GM21786 (cell line): Measurements from ENCODE around the gene LRRC28.

Experiments
- ATAC-seq: cut with Tn5 transposase; IDR thresholded peaks from one replicate; pipeline ENCODE4 v1.9.1; 2021; ENCODE audit not compliant: unreplicated experiment

LRRC28 gene

DNA sequence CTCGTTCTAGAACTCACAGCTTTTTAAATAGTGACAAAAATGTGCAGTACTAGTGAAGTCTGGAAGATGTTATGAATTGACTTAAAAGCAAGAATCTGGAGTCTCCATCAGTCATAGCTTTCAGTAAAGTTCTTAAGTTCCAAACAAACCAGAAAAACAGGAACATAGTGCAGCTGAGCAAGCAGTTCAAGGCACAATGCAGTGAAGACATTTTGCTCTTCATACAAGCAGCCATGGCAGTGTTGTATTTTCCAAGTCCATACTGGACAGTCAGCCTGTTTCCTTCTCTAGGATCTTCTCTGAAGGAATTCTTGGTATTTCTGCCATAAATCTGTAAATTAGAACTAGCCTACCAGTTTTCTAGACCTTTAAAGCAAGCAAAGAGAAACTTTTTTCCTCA lies 90.5 kb downstream of the LRRC28 start:
- no peak for ATAC-seq

GRCh38 chr15:99343208-99343607 lies 91.9 kb downstream of the LRRC28 start:
- ATAC-seq, result no peak

GRCh38 chr15:99343881-99344551 lies 92.7 kb downstream of the LRRC28 start:
- no peak for ATAC-seq

GRCh38 chr15:99344639-99345038 lies 93.4 kb downstream of the LRRC28 start:
- ATAC-seq, result peak; percentile 54

GRCh38 chr15:99345242-99345641 lies 94.0 kb downstream of the LRRC28 start:
- ATAC-seq, result no peak

DNA sequence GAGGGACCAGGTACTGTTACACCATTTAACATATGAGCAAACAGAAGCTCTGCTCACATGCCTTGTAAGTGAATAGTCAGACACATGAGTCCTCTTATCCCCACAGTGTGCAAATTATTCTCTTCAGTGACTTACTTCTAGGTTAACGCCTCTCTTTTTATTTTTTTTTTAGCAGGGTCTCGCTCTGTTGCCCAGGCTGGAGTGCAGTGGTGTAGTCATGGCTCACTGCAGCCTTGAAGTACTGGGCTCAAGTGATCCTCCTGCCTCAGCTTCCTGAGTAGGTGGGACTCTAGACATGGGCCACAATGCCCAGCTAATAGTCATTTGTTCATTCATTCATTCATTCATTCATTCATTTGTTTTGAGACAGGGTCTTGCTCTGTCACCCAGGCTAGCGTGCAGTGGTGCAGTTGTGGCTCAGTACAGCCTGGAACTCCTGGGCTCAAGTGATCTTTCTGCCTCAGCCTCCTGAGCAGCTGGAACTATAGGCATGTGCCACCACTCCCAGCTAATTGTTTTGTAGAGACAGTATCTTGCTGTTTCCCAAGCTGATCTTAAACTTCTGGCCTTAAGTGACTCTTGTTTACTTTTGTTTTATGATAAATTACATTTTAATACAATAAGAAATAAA lies 94.7 kb downstream of the LRRC28 start:
- peak; percentile 40 for ATAC-seq

DNA sequence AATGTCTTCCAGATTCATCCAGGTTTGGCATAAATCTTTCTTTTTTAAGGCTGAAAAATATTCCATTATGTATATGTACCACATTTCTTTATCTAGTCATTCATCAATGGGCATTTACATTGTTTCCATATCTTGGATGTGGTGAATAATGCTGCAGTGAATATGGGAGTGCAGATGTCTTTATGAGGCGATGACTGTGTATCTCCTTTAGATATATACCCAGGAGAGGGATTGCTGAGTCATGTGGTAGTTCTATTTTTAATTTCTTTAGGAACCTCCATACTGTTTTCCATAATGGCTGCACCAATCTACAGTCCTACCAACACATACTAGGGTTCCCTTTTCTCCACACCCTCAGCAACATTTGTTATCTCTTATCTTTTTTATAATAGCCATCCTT lies 96.3 kb downstream of the LRRC28 start:
- ATAC-seq, result no peak

GRCh38 chr15:99348412-99348811 lies 97.1 kb downstream of the LRRC28 start:
- ATAC-seq, result no peak

DNA sequence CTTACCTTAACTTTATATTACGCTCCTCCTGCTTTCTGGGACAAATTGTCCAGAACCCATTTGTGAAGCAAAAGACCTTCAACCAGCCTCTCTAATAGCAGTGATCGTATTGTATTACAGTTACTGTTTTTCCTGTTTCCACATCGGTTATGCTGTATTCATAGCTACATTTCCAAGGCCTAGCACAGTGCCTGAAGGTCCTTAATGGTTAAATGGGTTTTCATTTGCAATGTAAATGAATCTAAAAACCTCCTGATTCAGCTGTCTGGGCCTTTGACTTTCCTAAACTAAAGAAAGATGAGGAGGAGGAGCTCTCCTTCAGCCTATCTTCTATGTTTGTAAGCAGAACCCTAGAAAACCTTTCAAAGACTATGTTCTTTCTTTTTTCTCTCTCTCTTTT lies 99.1 kb downstream of the LRRC28 start:
- no peak for ATAC-seq

GRCh38 chr15:99359769-99360168 lies 108.5 kb downstream of the LRRC28 start:
- no peak for ATAC-seq

DNA sequence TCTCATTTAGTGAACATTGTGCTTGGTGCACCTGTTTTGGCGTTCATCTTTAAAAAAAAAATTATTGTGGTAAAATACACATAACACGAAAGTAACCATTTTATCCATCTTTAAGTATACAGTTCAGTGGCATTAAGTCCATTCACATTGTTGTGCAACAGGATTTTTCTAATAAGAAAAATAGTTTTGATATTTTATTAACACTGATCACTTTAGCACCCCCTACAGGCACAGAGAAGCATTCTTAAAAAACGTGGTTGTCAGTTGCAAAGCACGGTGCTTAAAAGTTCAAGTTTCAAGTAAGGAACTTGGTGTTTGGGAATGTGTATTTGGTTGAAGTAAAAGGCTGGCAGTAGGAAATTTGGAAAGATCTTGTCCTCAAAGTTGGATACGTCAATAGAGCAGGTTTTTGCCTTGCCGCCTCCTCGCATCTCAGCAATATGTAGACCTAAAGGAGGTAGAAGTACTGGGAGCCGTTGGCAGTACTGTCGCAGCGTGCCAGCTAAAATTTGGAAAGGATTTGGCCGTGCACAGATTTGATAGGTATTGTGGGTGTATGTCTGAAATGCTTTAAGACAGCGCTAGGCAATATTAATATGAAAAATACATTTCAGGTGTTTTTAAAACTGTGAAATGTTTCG lies 110.4 kb downstream of the LRRC28 start:
- ATAC-seq, result no peak

- peak; percentile 88 for ATAC-seq
Measured at GRCh38 chr15:99365242-99365641, 114.0 kb downstream of the LRRC28 start.

DNA sequence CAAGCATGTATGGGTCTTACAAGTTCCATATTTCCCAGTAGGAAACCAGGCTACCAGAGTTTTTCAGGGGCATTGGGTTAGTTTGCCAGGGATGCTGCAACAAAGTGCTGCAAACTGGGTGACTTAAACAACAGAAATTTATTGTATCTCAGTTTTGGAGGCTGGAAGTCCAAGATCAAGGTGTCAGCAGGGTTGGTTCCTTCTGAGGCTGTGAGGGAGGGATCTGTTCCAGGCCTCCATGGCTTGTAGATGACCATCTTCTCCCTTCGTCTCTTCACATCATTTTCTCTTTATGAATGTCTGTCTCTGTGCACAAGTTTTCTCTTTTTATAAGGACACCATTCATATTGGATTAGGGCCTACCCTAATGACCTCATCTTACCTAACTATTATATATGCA lies 114.7 kb downstream of the LRRC28 start:
- ATAC-seq, result no peak

DNA sequence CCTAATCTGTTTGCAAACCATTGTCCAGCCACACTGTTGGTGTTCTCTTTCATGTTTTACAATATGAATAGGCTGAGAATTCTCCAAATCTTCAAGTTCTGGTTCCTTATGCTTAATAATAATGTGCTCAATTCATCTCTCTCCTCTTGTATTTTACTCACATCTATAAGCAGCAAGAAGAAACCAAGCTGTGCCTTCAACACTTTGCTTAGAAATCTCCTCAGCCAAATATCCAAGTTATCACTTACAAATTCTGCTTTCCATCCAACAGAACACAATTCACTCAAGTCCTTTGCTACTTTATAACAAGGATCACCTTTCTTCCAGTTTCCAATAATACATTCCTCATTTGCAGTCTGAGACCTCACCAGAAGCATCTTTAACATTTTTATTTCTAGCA lies 117.5 kb downstream of the LRRC28 start:
- no peak for ATAC-seq

GRCh38 chr15:99369196-99369595 lies 117.9 kb downstream of the LRRC28 start:
- ATAC-seq, result no peak

GRCh38 chr15:99371180-99372103 lies 120.2 kb downstream of the LRRC28 start:
- ATAC-seq, result peak; percentile 91

DNA sequence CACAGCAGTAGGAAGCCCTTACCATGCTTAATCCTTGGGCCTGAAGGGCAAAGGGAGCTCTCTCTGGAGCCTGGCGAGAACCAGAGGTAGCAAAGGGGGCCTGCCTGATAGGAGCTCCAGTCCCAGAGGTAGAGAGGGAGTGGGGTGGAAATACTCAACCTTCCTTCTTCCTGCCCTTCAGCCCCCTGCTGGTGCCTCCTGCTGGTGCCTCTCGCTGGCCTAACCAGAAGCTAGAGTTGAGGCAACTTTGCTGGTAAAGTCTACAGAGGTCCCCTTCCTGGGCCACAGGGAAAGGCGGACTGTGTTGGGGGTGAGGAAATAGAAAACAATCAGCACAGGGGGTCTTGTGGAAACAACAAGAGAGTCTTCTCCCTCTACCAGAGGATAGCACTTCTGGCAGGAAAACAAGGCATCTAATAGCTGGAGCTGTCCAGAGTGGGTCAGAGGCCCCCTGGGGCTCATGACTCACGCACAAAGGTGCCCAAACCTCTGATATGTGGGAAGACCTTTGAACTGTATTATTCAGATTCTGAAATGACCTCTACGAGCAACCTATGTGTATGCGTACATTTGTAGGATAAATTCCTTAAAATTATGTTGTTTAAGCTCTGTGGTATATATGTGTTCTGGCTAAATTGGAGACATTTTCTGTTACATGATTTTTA lies 133.9 kb downstream of the LRRC28 start:
- no peak for ATAC-seq

DNA sequence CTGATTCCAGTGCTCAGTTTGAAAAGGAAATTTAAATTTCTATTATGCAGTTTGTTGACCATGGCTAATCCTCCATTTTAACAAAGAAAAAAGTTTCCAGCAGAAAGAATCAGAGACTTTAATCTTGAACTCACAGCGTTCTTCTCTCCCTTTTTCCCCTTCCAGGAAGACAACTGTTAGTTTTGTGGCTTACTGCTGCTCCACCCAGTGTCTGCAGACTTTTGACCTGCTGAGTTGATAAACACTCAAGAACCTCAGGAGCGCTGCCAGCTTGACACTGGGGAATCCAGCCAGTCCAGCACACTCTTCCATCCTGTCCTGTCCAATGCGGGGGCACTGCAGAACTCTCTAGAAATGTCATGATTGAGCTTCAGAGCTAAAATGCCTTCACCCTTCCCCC lies 134.6 kb downstream of the LRRC28 start:
- no peak for ATAC-seq

DNA sequence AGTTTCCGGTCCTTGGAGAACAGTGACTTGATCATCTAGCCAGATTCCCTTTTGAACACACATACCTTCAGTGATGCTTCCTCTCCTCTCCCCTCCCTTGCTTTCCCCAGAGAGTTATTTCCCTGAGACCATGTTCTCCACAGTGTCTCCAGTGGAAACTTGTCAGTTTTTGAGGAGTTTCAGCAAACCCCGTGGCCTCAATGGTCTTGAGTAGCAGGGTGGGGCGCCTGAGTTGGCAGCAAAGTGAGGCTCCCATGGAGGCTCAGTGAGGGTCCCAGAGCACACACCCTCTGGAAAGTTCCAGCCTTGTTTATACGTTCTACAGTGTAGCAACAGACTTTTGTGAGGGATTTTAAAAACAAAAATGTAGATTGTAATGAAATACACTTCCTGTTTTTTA lies 135.1 kb downstream of the LRRC28 start:
- no peak for ATAC-seq

DNA sequence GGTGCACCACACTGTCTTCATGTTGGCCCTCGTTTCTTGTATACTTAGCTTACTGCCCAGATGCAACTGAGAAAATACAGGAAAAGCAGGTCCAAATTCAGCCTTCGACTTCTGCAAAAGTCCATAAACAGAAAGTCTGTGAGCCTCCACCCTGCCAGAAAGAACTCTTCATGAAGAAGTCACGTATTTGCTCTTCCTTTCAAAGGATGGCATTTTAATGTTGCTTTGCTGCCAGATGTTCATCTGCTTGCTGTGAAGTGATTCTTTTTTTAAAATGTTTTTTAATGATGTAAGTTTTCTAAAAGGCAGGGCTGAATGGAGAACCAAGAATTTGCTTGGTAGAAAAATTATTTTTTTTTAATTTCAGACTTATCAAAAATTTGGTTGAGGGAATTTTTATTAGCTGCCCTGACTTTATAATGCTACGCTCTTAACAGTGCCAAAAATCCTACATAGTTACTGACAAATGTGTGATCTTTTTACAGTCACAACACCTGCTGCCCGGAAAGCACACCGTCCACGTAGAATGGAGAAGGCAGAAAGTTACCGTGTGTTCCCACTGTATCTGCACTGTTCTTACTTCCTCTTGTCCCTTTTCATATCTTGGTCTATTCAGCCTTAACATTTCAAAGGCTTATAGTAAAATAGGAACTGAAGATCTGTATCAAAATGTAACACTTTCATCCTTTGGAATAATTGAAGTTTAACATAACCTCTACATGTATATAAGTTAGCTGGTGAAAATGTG lies 136.3 kb downstream of the LRRC28 start:
- ATAC-seq, result peak; percentile 53
